MCF 10A (cell line): ENCODE data around the gene ZNF891. TPM values are rescaled to one million over a fixed set of nuclear protein-coding genes. Genes with fewer than 3 reads are reported as not detected.

Experiments
- BruUV-seq: library from RNA; stranded (reverse); fragments of 400-500 nt; replicated peaks from 2 replicates; lab custom pipeline; 2021; lab: Mats Ljungman, UMichigan
- CTCF ChIA-PET: fragments of 300-600 bp; sonication (Branson Sonifier 250); formaldehyde crosslinking; extraction: SDS; loops from one replicate; lab custom pipeline; 2021; ENCODE audit warnings: antibody characterized with exemption, inconsistent platforms; lab: Yijun Ruan, JAX
- POLR2A ChIA-PET: fragments of 300-600, 350-650 bp; sonication (Branson Sonifier 250); formaldehyde crosslinking; extraction: SDS; loops from one replicate; lab custom pipeline; 2020; ENCODE audit warnings: antibody characterized with exemption, inconsistent platforms; lab: Yijun Ruan, JAX
- DNase-seq: peaks from one replicate; pipeline ENCODE4 v3.0.0-alpha.2; 2018; ENCODE audit not compliant: unreplicated experiment
- H3K27ac Mint-ChIP-seq: one replicate; pipeline ENCODE4 v1.8.0; 2022; ENCODE audit warnings: mild to moderate bottlenecking, low read depth, mixed read lengths; ENCODE audit not compliant: unreplicated experiment
- H3K27me3 Mint-ChIP-seq: one replicate; pipeline ENCODE4 v1.8.0; 2022; ENCODE audit warnings: mixed read lengths; ENCODE audit not compliant: insufficient read depth, unreplicated experiment
- H3K36me3 Mint-ChIP-seq: one replicate; pipeline ENCODE4 v1.8.0; 2022; ENCODE audit warnings: mild to moderate bottlenecking, moderate library complexity, mixed read lengths; ENCODE audit not compliant: insufficient read depth, unreplicated experiment
- H3K4me1 Mint-ChIP-seq: one replicate; pipeline ENCODE4 v1.8.0; 2022; ENCODE audit warnings: mixed read lengths; ENCODE audit not compliant: insufficient read depth, unreplicated experiment
- H3K4me3 Mint-ChIP-seq: one replicate; pipeline ENCODE4 v1.8.0; 2022; ENCODE audit warnings: mild to moderate bottlenecking, moderate library complexity, mixed read lengths; ENCODE audit not compliant: unreplicated experiment
- H3K9me3 Mint-ChIP-seq: one replicate; pipeline ENCODE4 v1.8.0; 2022; ENCODE audit warnings: mixed read lengths; ENCODE audit not compliant: unreplicated experiment
- intact Hi-C: fragments of 100-400 bp; cut with micrococcal nuclease; formaldehyde crosslinking; loops from 2 replicates; pipeline ENCODE4 v1.14.1; 2022
- total RNA-seq: library from RNA; stranded (reverse); gene quantifications from 2 replicates; pipeline ENCODE4 v1.2.3, GENCODE V29; 2022
- TF ChIP-seq, protein P1 (sequence below): fragments of 200-600 bp; IDR thresholded peaks from one replicate; pipeline ENCODE4 v1.8.0; 2022; ENCODE audit warnings: antibody characterized with exemption, mild to moderate bottlenecking; ENCODE audit not compliant: unreplicated experiment

The ZNF891 gene
- total RNA-seq, 1 experiment from 2014 or later, result 1.6 TPM

DNA sequence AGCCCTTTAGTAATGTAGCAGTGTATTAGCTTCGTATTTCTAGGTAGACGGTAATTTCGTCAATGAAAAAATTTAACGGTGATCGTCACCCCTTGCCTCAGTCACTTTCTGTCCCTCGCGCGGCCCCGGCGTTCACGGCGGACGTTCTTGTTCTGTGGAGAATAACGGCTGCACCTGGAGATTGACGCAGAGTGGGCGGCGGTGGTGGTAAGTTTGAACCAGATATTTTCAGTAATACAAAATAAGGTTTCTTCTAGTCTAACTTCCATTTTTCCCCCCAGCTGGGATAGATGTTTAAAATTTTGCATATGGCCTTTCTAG, 694 bp upstream of the ZNF891 start:
- peaks cover 6% of the 10 kb centered on the region for H3K4me1 Mint-ChIP-seq
- intact Hi-C loops, result loop anchor here (1.0 to 2.0 kb wide), 2 partner anchors 50 kb away; partner anchors contain the start of genes ZNF140 and ZNF268

GRCh38 chr12:133129368-133130037, 571 bp downstream of the ZNF891 start:
- no peak for DNase-seq
- intact Hi-C loops, result loop anchor here (1.0 to 2.0 kb wide), 2 partner anchors 49 to 51 kb away; partner anchors contain the start of genes ZNF140 and ZNF268
- TF ChIP-seq, protein P1, sequence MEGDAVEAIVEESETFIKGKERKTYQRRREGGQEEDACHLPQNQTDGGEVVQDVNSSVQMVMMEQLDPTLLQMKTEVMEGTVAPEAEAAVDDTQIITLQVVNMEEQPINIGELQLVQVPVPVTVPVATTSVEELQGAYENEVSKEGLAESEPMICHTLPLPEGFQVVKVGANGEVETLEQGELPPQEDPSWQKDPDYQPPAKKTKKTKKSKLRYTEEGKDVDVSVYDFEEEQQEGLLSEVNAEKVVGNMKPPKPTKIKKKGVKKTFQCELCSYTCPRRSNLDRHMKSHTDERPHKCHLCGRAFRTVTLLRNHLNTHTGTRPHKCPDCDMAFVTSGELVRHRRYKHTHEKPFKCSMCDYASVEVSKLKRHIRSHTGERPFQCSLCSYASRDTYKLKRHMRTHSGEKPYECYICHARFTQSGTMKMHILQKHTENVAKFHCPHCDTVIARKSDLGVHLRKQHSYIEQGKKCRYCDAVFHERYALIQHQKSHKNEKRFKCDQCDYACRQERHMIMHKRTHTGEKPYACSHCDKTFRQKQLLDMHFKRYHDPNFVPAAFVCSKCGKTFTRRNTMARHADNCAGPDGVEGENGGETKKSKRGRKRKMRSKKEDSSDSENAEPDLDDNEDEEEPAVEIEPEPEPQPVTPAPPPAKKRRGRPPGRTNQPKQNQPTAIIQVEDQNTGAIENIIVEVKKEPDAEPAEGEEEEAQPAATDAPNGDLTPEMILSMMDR, result no peak
- BruUV-seq, result no TSS peak
- CTCF ChIA-PET, result interaction anchor here (0.7 kb wide), 1 partner anchor 319 kb away, joined by 3 read pairs; no protein-coding TSS in a partner anchor
- peaks cover 23% of the 10 kb centered on the region for H3K9me3 Mint-ChIP-seq
- peak overlapping the region; percentile 98 for H3K4me3 Mint-ChIP-seq
- peaks cover 6% of the 10 kb centered on the region for H3K4me1 Mint-ChIP-seq
- H3K27ac Mint-ChIP-seq, result peak overlapping the region; percentile 98
- POLR2A ChIA-PET, result interaction anchor here (0.9 to 3.1 kb wide), 15 partner anchors 9 to 1044 kb away, joined by 3 to 33 read pairs (median 5); partner anchors contain the start of genes CHFR, ZNF140, ZNF26 and ZNF268
- peaks cover 63% of the 10 kb centered on the region for H3K36me3 Mint-ChIP-seq
- H3K27me3 Mint-ChIP-seq, result no peaks in the 10 kb centered on the region

More for the DNA sequence above, 694 bp upstream of the ZNF891 start:
- Mint-ChIP-seq H3K27me3 (no peaks in the 10 kb centered on the region), H3K9me3 (peaks cover 30% of the 10 kb centered on the region), H3K4me3 (peak overlapping the region; percentile 98), H3K27ac (peak overlapping the region; percentile 98), H3K36me3 (peaks cover 54% of the 10 kb centered on the region)
- DNase-seq, result no peak
- POLR2A ChIA-PET, result interaction anchor here (0.6 to 3.1 kb wide), 14 partner anchors 11 to 1045 kb away, joined by 3 to 33 read pairs (median 4); partner anchors contain the start of genes ZNF140, ZNF268 and ZNF84
- TF ChIP-seq, protein P1, result no peak
- TSS peak; percentile 79 for BruUV-seq
- CTCF ChIA-PET, result interaction anchor here (0.8 kb wide), 1 partner anchor 11 kb away, joined by 4 read pairs; no protein-coding TSS in a partner anchor

DNA sequence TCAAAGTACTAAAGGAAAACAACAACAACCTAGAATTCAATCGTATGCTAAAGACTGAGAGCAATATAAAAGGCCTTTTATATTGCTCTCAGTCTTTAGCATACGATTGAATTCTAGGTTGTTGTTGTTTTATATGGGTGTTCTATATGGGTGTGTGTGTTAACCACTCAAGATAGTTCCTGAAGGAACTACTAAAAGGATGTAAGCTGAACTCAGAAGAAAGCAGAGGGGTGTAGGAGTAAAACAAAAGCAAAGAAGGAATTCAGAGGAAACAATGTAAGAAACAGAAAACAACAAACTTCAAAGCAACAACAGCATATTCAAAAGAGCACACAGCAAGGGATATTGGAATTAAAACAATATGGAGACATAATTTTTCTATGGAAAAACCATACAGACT, 5.4 kb downstream of the ZNF891 start:
- no TSS peak for BruUV-seq
- Mint-ChIP-seq H3K4me1 (no peaks in the 10 kb centered on the region), H3K27ac (no peak overlapping the region), H3K36me3 (peaks cover 59% of the 10 kb centered on the region), H3K27me3 (no peaks in the 10 kb centered on the region), H3K4me3 (no peak overlapping the region), H3K9me3 (peaks cover 28% of the 10 kb centered on the region)
- no peak for DNase-seq
- ChIA-PET POLR2A (no interaction called here), CTCF (no interaction called here)
- intact Hi-C loops, result no loop called here
- TF ChIP-seq, protein P1, result no peak
